ENCODE results near the gene PSAPL1. TPM values are rescaled to one million over a fixed set of nuclear protein-coding genes. Genes with fewer than 3 reads are reported as not detected.

The PSAPL1 gene
- total and polyA plus RNA-seq, 4 donors: not detected

GRCh38 chr4:7393601-7394575 lies 40.8 kb downstream of the PSAPL1 start:
- Histone ChIP-seq H3K36me3 (ENCODE audit: control insufficient read depth in 4 of 4, insufficient read depth in 3 of 4, low read depth in 1 of 4, low read length in 3 of 4) (no peaks in the 10 kb centered on the region), H3K4me3 (ENCODE audit: low read depth in 1 of 3, low read length in 3 of 3) (no peak overlapping the region), H3K9ac (ENCODE audit: low read depth in 1 of 2, low read length in 2 of 2) (no peak overlapping the region), H3K4me1 (ENCODE audit: control insufficient read depth in 4 of 4, insufficient read depth in 4 of 4, low read length in 3 of 4) (peaks cover 0 to 6% (median 0%) of the 10 kb centered on the region in 4 donors), H3K27ac (ENCODE audit: low read depth in 1 of 2, low read length in 2 of 2) (no peak overlapping the region), H3K27me3 (ENCODE audit: control insufficient read depth in 4 of 4, insufficient read depth in 4 of 4, low read length in 3 of 4) (no peaks in the 10 kb centered on the region), H3K9me3 (ENCODE audit: control insufficient read depth in 4 of 4, low read length in 3 of 4) (no peaks in the 10 kb centered on the region)
- TF ChIP-seq NR2F2 (IDR thresholded peaks at IDR 0.05): no peak
- TF ChIP-seq ATF3 (IDR thresholded peaks at IDR 0.05): no peak
- no peak for TF ChIP-seq HNF4G (IDR thresholded peaks at IDR 0.05)
- TF ChIP-seq TAF1 (conservative IDR thresholded peaks at IDR 0.05): no peak
- TF ChIP-seq RXRA (IDR thresholded peaks at IDR 0.05): no peak
- no peak for TF ChIP-seq ZBTB33 (IDR thresholded peaks at IDR 0.05)
- no peak for TF ChIP-seq FOXA1 (IDR thresholded peaks at IDR 0.05)
- TF ChIP-seq MAX (IDR thresholded peaks at IDR 0.05): no peak
- TF ChIP-seq CTCF (IDR thresholded peaks at IDR 0.05; ENCODE audit: low read depth, low read length, missing input control): no peak
- TF ChIP-seq EGR1 (IDR thresholded peaks at IDR 0.05; ENCODE audit: low read depth in 2 of 2): no peak
- peak; percentile 21 for DNase-seq (ENCODE audit: low spot score)
- 85% methylated on average over 29 of the region's 29 CpGs for WGBS

GRCh38 chr4:7392438-7393421 lies 42.0 kb downstream of the PSAPL1 start:
- Histone ChIP-seq H3K4me3 (ENCODE audit: low read depth in 1 of 3, low read length in 3 of 3) (no peak overlapping the region), H3K36me3 (ENCODE audit: control insufficient read depth in 4 of 4, insufficient read depth in 3 of 4, low read depth in 1 of 4, low read length in 3 of 4) (no peaks in the 10 kb centered on the region), H3K4me1 (ENCODE audit: control insufficient read depth in 4 of 4, insufficient read depth in 4 of 4, low read length in 3 of 4) (peaks cover 0 to 6% (median 0%) of the 10 kb centered on the region in 4 donors), H3K9ac (ENCODE audit: low read depth in 1 of 2, low read length in 2 of 2) (no peak overlapping the region), H3K27ac (ENCODE audit: low read depth in 1 of 2, low read length in 2 of 2) (no peak overlapping the region), H3K27me3 (ENCODE audit: control insufficient read depth in 4 of 4, insufficient read depth in 4 of 4, low read length in 3 of 4) (no peaks in the 10 kb centered on the region), H3K9me3 (ENCODE audit: control insufficient read depth in 4 of 4, low read length in 3 of 4) (no peaks in the 10 kb centered on the region)
- WGBS: 82% methylated on average over 32 of the region's 32 CpGs
- peak; percentile 27 for DNase-seq (ENCODE audit: low spot score)
- TF ChIP-seq REST (IDR thresholded peaks at IDR 0.05): no peak
- no peak for TF ChIP-seq JUND (IDR thresholded peaks at IDR 0.05)
- TF ChIP-seq TAF1 (conservative IDR thresholded peaks at IDR 0.05): no peak

Measured in liver (tissue), 9 donors.